Smooth muscle cell (in vitro differentiated cells): ENCODE results near the gene KDM4B. TPM values are rescaled to one million over a fixed set of nuclear protein-coding genes. Genes with fewer than 3 reads are reported as not detected.
A peak's percentile ranks its signal among the peaks of the same experiment; 100 is the strongest.

ENCODE experiments used
- DNase-seq: peaks from one replicate; lab custom pipeline; 2025; ENCODE audit not compliant: unreplicated experiment; lab: John Stamatoyannopoulos, UW
- H2AFZ ChIP-seq: fragments of 200-600 bp; sonication (generic); 2 replicates; pipeline ENCODE4 v1.6.0; 2016; ENCODE audit warnings: antibody characterized with exemption, low read depth, mild to moderate bottlenecking
- H3F3A ChIP-seq: fragments of 200-600 bp; sonication (generic); 2 replicates; pipeline ENCODE4 v1.6.0; 2017; ENCODE audit warnings: antibody characterized with exemption, low read depth
- H3K27ac ChIP-seq: fragments of 200-600 bp; sonication (generic); 2 replicates; pipeline ENCODE4 v1.5.1; 2016; ENCODE audit warnings: low read depth, mild to moderate bottlenecking
- H3K27me3 ChIP-seq: fragments of 200-600 bp; sonication (generic); 2 replicates; pipeline ENCODE4 v1.6.1; 2016; ENCODE audit warnings: low read depth, mild to moderate bottlenecking
- H3K36me3 ChIP-seq: fragments of 200-600 bp; sonication (generic); 2 replicates; pipeline ENCODE4 v1.5.1; 2016; ENCODE audit warnings: low read depth
- H3K4me1 ChIP-seq: fragments of 200-600 bp; sonication (generic); 2 replicates; pipeline ENCODE4 v1.5.1; 2016; ENCODE audit warnings: low read depth
- H3K4me2 ChIP-seq: fragments of 200-600 bp; sonication (generic); 2 replicates; pipeline ENCODE4 v1.6.0; 2016; ENCODE audit warnings: mild to moderate bottlenecking
- H3K4me3 ChIP-seq: fragments of 200-600 bp; sonication (generic); 2 replicates; pipeline ENCODE4 v1.5.1; 2016; ENCODE audit warnings: mild to moderate bottlenecking
- H3K79me2 ChIP-seq: fragments of 200-600 bp; sonication (generic); 2 replicates; pipeline ENCODE4 v1.6.0; 2016; ENCODE audit warnings: low read depth, mild to moderate bottlenecking
- H3K9ac ChIP-seq: fragments of 200-600 bp; sonication (generic); 2 replicates; pipeline ENCODE4 v1.6.0; 2016; ENCODE audit warnings: low read depth
- H3K9me3 ChIP-seq: fragments of 200-600 bp; sonication (generic); replicated peaks from 2 replicates; pipeline ENCODE4 v1.5.1; 2016; ENCODE audit warnings: low read depth
- H4K20me1 ChIP-seq: fragments of 200-600 bp; sonication (generic); 2 replicates; pipeline ENCODE4 v1.6.0; 2016; ENCODE audit warnings: low read depth
- WGBS: methylation state at CpG from one replicate; pipeline ENCODE4 v1.1.7; 2016; ENCODE audit warnings: low lambda C conversion rate; 5-methylcytosine and 5-hydroxymethylcytosine counted together
- polyA plus RNA-seq: library from polyadenylated mRNA; unstranded; fragments of >200 nt; fragmentation: Nextera tagmentation; extraction: Ambion mirVana; gene quantifications from 2 replicates; pipeline ENCODE4 v1.2.1, GENCODE V29; 2016
- total RNA-seq: library from RNA; depleted of rRNA; stranded (reverse); fragments of >200 nt; gene quantifications from 2 replicates; pipeline ENCODE4 v1.2.3, GENCODE V29; 2014
- TF ChIP-seq, protein P1 (sequence below): fragments of 200-600 bp; sonication (generic); IDR thresholded peaks from 2 replicates; pipeline ENCODE4 v1.5.1; 2017; ENCODE audit warnings: borderline replicate concordance, mild to moderate bottlenecking, antibody characterized with exemption; ENCODE audit not compliant: insufficient read depth, poor library complexity, severe bottlenecking

The KDM4B gene
- total and polyA plus RNA-seq, 2 experiments from 2014 or later, result 27.9 to 32.3 TPM

- Histone ChIP-seq H2AFZ (no peak overlapping the region), H3K27ac (peak overlapping the region; percentile 79), H3K9ac (no peak overlapping the region), H3K79me2 (peaks cover 99% of the 10 kb centered on the region), H3K4me1 (peaks cover 21% of the 10 kb centered on the region), H3K9me3 (no peaks in the 10 kb centered on the region), H3K4me2 (peak overlapping the region; percentile 56), H3K36me3 (no peaks in the 10 kb centered on the region), H3K4me3 (no peak overlapping the region), H3F3A (peaks cover 11% of the 10 kb centered on the region), H3K27me3 (no peaks in the 10 kb centered on the region), H4K20me1 (peaks cover 100% of the 10 kb centered on the region)
- TF ChIP-seq, protein P1, sequence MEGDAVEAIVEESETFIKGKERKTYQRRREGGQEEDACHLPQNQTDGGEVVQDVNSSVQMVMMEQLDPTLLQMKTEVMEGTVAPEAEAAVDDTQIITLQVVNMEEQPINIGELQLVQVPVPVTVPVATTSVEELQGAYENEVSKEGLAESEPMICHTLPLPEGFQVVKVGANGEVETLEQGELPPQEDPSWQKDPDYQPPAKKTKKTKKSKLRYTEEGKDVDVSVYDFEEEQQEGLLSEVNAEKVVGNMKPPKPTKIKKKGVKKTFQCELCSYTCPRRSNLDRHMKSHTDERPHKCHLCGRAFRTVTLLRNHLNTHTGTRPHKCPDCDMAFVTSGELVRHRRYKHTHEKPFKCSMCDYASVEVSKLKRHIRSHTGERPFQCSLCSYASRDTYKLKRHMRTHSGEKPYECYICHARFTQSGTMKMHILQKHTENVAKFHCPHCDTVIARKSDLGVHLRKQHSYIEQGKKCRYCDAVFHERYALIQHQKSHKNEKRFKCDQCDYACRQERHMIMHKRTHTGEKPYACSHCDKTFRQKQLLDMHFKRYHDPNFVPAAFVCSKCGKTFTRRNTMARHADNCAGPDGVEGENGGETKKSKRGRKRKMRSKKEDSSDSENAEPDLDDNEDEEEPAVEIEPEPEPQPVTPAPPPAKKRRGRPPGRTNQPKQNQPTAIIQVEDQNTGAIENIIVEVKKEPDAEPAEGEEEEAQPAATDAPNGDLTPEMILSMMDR, result no peak
- WGBS, result 67% methylated on average over 36 of the region's 36 CpGs
- no peak for DNase-seq
Observed at GRCh38 chr19:4977299-4978174, 8.6 kb downstream of the KDM4B start.

GRCh38 chr19:4979211-4979807, 10.4 kb downstream of the KDM4B start:
- 92% methylated on average over 8 of the region's 8 CpGs for WGBS
- Histone ChIP-seq H3K79me2 (peaks cover 99% of the 10 kb centered on the region), H3K36me3 (no peaks in the 10 kb centered on the region), H2AFZ (no peak overlapping the region), H3K9me3 (no peaks in the 10 kb centered on the region), H3F3A (peaks cover 9% of the 10 kb centered on the region), H3K9ac (no peak overlapping the region), H3K4me2 (no peak overlapping the region), H4K20me1 (peaks cover 100% of the 10 kb centered on the region), H3K27ac (peak overlapping the region; percentile 52), H3K4me1 (peaks cover 21% of the 10 kb centered on the region), H3K4me3 (no peak overlapping the region), H3K27me3 (no peaks in the 10 kb centered on the region)
- TF ChIP-seq, protein P1, result no peak
- DNase-seq, result no peak

- Histone ChIP-seq H3K27ac (peak overlapping the region; percentile 52), H3K9ac (no peak overlapping the region), H3K4me1 (peaks cover 21% of the 10 kb centered on the region), H3K4me2 (no peak overlapping the region), H3K9me3 (no peaks in the 10 kb centered on the region), H3K4me3 (no peak overlapping the region), H3K27me3 (no peaks in the 10 kb centered on the region), H4K20me1 (peaks cover 100% of the 10 kb centered on the region), H3K36me3 (no peaks in the 10 kb centered on the region), H3F3A (peaks cover 6% of the 10 kb centered on the region), H3K79me2 (peaks cover 99% of the 10 kb centered on the region), H2AFZ (no peak overlapping the region)
- TF ChIP-seq, protein P1, result no peak
- DNase-seq, result no peak
- WGBS, result 66% methylated on average over 3 of the region's 3 CpGs
Observed at GRCh38 chr19:4980067-4980466, 11.2 kb downstream of the KDM4B start.
